GM18519 (cell line): ENCODE measurements around the gene AZGP1.
"Not testable (repeated sequence)": the region's sequence is repeated elsewhere in the genome, so short reads cannot be mapped to it uniquely, and the experiment has no call there.

Experiments used
- ATAC-seq: cut with Tn5 transposase; IDR thresholded peaks from one replicate; pipeline ENCODE4 v1.9.1; 2021; ENCODE audit warnings: mild to moderate bottlenecking, moderate library complexity; ENCODE audit not compliant: unreplicated experiment, low FRiP score

AZGP1 gene

DNA sequence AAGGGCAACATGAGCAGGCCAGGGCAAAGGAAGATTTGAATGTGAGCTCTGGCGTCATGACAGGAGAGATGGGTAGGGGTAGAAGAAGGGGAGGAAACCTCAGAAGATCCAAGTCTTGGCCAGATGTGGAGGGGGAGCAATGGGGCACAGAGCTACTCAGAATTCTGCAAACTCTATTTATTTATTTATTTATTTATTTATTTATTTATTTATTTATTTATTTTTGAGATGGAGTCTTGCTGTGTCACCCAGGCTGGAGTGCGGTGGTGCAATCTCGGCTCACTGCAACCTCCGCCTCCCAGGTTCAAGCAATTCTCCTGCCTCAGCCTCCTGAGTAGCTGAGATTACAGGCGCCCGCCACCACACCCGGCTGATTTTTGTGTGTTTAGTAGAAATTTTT is 21.2 kb downstream of the AZGP1 start:
- ATAC-seq: not testable (repeated sequence)

DNA sequence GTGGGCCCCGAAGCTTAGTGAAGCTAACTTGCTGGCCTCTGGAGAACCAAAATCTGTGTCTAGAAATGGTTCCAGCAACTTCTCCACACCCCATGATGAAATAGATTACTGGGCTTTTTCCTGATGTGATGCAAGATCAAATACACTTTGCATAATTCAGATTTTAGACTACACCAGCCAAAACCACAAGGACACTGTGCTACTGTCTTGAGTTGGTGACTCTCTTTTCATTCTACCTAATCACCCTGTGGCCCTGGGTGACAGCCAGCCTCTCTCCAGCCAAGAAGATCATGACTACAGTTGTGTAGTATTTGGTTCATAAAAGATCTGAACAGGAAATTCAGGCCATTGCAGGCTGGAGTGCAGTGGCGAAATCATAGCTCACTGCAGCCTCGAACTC is 22.2 kb downstream of the AZGP1 start:
- ATAC-seq: no peak

DNA sequence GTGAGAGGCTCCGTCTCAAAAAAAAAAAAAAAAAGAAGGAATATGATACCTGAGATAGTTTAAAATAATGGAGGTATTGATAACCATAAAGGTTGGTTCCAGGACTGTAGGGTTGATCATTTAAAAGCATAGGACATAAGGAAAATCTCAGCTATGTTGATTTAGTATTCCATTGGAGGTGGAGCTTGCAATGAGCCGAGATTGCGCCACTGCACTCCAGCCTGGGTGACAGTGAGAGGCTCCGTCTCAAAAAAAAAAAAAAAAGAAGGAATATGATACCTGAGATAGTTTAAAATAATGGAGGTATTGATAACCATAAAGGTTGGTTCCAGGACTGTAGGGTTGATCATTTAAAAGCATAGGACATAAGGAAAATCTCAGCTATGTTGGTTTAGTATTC is 23.2 kb downstream of the AZGP1 start:
- not testable (repeated sequence) for ATAC-seq

DNA sequence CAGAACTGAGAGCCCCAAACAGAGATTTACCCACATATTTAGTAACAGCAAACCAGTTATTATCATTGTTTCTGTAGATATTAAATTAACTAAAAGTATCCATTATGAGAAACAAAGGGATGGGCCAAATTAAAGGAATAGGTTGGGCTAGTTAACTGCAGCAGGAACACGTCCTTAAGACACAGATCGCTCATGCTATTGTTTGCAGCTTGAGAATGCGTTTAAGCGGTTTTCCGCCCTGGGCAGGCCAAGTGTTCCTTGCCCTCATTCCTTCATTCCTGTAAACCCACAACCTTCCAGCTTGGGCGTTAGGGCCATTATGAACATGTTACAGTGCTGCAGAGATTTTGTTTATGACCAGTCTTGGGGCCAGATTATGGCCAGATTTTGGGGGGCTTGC is 25.0 kb downstream of the AZGP1 start:
- not testable (repeated sequence) for ATAC-seq

DNA sequence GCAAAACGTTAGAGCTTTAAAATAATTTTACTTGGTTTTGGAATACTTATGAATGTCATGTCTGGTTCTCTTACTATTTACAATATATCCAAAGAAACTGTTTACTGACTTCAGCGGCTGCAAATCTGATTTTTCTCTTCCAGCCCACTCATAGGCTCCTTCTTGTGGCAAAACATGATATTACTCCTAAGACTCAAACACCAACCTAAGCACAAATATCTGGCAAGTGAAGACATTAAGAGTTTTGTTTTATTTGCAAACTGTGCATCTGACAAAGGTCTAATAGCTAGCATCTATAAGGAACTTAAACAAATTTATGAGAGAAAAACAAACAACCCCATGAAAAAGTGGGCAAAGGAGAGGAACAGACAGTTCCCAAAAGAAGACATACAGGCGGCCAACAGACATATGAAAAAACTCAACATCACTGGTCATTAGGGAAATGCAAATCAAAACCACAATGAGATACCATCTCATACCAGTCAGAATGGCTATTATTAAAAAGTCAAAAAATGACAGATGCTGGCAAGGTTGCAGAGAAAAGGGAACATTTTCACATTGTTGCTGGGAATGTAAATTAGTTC is 26.1 kb downstream of the AZGP1 start:
- ATAC-seq: no peak

DNA sequence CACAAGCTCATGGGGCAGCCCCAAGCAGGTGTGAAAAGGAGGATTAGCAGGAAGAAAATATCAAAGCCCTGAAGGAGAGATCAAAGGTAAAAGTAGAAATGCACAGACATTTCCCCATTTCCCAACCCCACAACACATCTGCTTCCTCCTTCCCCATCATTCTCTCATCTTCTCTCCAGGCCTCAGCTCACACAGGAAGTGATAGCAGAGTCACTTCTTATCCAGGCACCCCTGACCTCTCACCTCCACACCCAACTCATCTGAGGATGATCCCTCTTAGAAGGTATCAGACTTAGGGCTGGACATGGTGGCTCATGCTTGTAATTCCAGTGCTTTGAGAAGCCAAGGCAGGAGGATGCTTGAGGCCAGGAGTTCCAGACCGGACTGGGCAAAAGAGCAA is 28.2 kb downstream of the AZGP1 start:
- no peak for ATAC-seq

DNA sequence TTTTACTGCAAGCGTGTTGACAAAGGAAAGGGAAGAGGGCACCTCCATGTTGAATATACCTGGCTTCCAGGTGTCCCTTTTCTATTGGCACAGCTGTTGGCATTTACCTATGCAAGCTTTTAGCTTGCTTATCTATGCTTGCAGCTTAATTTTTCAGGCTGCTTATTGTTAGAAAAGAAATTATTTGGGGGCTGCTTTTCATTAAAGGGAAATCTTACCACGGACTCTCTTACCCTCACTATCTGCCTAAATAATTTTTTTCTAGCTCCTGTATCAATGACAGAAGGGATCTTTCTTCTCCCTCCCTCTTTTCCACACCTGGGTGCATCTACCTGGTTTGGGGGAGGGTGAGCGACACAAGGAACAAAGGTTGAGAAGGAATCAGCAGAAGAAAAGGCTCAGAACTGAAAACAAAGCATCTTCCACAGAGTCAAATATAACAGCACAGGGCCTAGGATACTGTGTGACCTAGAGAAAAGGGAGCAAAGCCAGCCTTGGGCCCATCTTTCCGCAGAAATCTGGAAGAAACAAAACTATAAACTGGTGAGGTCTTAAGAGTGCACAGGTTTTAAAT is 31.2 kb downstream of the AZGP1 start:
- no peak for ATAC-seq

DNA sequence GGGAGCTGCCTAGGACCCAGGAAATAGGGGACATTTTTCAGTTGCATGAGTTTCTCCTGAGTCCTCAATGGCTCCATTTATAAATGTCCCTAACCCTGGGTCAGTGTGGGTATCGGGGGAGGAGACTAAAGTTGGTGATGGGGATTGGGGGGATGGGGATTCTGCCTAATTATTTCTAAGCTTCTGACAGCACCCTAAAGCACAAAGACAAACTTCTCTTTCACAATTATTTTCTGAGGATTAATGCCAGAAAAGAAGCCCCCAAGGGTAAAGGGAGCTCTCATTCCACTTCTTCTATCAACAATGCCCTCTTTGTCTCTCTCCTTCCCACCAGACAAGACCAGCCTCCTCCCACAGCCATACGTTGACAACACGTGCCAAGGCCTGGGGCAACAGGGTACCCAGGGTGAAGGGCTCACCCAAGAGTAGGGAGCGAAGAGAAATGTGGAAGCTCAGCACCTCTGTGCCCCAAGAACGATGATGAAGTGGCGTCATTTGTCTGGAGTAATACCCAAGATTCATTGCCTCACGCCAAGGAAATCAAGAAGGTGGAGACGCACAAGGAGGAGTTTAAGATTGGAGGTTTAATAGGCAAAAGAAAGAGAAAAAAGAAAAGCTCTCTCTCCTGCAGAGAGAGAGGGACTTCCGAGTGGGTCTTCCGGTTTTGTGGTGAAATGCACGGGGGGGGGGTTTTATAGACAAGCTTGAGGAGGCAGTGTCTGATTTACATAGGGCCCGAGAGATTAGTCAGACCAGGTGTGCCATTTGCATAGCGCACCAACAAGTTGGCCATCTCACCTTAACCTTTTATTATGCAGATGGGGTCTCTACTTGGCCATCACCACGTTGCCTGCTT is 32.0 kb downstream of the AZGP1 start:
- ATAC-seq: no peak

DNA sequence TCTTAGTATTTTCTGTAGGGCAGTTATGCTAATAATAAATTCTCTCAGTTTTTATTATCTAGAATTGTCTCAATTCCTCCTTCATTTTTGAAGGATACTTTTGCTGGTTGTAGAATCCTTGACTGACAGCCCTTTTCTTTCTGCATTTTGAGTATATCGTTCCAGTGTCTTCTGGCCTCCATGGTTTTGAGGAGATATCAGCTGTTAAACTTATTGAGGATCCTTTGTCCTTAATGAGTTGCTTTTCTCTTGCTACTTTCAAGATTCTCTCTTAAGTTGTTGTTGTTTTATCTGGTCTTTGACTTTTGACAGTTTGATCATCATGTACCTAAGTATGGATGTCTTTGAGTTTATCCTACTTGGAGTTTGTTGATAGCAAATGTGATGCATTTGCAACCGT is 37.5 kb downstream of the AZGP1 start:
- ATAC-seq: no peak

DNA sequence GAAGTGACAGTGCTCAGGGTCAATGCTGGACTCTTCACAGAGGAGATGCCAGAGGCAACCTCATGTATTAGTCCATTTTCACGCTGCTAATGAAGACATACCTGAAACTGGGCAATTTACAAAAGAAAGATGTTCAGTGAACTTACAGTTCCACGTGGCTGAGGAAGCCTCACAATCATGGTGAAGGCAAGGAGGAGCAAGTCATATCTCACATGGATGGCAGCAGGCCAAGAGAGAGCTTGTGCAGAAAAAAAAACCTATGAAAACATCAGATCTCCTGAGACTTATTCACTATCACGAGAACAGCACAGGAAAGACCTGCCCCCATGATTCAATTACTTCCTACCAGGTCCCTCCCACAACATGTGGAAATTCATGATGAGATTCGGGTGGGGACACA is 40.8 kb downstream of the AZGP1 start:
- not testable (repeated sequence) for ATAC-seq

DNA sequence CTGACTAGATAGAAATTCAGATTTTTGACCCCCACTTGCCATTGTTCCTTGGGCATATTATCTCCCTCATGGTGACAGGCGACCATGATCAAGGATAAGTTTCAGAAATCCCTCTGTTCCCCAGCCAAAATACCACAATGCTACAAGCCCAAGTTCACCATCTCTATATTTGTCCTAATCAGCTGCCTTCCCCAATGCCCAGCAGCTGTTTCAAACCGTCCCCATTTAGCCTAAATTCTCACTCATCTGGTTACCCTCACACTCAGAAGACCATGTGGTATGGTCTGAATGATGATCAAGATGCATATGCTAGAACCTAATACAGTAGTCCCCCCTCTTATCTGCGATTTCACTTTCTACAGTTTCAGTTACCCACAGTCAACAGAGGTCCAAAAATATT is 45.5 kb downstream of the AZGP1 start:
- no peak for ATAC-seq

DNA sequence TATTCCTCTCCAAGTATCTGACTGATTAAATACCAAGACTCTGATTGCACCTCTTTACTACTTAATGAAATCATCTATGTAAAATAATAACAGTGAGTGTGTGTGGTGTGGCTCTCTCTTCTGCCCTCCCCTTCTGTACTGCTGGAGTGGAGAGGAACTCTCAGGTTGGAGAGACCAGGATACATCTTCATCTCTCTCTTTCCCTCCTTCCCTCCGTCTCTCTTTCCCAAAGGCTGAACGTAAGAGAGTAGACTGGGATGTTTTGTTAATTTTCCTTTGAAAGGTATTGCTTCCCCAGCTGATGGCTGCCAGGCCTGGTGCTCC is 46.1 kb downstream of the AZGP1 start:
- ATAC-seq: no peak

DNA sequence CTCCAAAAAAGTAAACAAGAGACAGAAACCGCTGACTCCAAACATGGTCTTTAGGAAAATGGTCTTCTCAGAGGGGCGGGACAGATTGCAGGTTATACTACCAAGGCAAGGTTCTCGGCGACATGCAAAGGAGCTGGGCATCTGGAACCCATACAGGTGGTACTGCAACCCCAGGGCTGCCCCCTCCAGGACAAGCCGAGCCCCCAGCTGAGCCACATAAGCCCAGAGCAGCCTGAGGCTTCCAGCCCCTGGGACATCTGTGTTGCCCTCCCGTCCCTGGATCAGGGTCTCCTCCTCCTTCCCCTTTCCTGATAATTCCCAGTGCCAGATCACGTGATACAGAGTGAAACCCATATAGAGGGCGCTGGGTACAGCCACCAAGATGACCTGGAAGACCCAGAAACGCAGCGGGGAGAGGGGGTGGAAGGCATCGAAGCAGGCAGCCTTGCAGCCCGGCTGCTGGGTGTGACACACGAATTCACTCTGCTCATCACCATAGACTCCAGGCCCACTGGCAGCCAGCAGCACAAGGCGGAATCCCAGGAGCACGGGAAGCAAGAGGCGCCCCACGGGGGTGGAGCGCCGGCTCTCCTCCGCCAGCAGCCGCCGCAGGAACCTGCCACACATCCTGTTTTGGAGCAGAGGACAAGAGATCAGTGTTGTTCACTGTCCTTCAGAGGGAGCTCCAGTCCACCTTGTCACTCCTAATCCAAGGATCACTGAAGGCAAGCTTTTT is 46.7 kb downstream of the AZGP1 start, which contains the start of gene GJC3:
GJC3 (minus strand) TSS at position 627 of the 736 bp plus-strand sequence; CDS start at position 627, 0 bp downstream.
- ATAC-seq: no peak

DNA sequence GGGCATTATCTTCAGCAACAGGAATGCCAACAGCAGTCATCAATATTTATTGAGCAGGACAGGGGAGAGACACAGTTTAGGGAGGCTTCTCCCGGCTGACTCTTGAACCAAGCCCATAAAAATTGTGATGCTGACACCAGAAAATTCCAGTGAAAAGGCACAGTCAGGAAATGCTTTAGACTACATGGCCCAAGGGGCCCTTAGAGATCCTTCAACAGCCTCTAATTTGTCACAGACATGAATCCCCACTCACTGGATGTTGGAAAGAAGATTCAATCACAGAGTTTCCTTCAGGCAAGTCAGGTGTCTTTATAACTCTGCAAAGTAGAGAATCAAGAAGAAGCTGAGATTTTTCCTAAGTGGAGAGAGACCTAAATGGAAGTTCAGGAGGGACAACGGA is 47.6 kb downstream of the AZGP1 start:
- no peak for ATAC-seq

DNA sequence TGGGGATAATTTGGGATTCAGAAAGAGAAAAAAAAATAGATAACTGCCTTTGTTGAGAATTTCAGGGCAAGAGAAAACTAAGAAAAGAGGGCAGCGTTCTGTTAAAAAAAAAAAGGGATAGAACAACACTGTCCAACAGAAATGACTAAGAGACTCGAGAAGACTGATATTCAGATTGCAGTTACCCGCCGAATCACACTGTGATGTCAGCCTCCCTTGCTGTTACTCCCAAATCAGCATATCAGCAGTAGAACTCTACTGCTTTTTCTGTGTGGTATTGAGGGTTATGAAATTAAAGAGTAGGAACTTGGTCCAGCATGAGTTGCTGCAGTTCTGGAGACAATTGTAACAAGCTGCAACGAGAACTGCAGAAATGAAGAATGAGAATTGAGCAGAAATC is 48.3 kb downstream of the AZGP1 start:
- ATAC-seq: no peak

DNA sequence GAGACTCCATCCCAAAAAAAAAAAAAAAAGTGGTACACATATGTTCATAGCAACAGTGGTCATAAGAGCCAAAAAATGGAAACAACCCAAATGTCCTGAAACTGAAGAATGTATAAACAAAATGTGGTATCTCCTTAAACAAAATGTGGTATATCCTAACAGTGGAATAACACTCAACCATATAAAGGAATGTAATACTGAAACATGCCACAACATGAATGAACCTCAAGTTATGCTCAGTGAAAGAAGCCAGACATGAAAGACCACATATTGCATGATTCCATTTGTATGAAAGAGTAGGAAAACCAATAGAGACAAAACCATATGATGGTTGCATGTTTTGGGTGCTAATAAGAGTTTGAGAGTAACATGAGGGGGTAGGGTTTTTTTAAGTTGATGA is 49.5 kb downstream of the AZGP1 start:
- no peak for ATAC-seq

DNA sequence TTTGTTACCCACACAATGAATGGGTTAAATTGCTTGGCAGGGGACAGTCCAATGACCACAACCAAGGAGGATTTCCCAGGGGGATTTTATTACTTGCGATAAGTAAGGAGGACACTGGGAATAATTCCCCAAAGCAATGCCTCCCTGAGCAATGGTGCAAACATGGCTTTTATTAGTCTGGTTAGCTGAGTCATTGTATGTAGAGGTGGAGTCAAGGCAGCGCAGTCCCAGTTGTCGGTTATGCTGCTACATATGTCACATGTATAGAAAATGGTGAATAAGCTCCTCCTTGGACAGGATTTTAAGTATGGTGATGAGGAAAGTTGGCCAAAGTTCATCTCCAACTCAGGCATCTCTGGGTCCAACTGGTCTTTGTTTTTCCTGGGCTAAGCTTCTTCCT is 52.6 kb downstream of the AZGP1 start:
- no peak for ATAC-seq

DNA sequence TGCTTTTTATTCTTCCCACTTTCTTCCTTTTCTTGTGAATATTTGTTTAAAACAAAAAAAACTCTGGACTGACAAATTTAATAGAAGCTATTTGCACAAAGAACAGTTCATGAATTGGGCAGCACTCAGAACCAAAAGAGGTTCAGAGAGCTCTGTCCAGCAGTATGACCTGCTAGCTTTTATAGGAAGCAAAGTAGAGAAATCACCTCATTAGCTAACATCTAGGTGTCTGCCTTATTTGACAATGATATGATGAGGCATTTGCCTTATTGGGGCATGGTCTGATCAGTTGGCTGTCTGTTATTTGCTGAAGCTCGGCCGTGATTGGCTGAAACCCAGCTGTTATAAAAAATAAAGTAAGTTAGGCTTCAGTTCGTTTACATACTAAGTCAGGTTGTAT is 55.7 kb downstream of the AZGP1 start:
- no peak for ATAC-seq

DNA sequence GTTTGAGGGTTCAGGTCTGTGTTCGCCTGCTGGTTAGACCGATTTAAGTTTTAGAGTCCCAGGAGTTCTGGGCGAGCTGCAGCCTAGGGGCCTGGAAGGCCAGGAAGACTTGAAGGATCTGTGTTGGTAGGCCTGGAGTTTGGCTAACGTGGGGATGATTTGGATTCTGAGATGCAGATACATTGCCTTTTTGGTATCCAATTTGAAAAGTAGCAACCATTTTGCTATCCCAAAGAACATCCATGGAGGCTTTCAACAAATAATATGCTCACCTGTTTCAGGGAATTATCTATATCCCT is 56.1 kb downstream of the AZGP1 start:
- ATAC-seq: no peak

DNA sequence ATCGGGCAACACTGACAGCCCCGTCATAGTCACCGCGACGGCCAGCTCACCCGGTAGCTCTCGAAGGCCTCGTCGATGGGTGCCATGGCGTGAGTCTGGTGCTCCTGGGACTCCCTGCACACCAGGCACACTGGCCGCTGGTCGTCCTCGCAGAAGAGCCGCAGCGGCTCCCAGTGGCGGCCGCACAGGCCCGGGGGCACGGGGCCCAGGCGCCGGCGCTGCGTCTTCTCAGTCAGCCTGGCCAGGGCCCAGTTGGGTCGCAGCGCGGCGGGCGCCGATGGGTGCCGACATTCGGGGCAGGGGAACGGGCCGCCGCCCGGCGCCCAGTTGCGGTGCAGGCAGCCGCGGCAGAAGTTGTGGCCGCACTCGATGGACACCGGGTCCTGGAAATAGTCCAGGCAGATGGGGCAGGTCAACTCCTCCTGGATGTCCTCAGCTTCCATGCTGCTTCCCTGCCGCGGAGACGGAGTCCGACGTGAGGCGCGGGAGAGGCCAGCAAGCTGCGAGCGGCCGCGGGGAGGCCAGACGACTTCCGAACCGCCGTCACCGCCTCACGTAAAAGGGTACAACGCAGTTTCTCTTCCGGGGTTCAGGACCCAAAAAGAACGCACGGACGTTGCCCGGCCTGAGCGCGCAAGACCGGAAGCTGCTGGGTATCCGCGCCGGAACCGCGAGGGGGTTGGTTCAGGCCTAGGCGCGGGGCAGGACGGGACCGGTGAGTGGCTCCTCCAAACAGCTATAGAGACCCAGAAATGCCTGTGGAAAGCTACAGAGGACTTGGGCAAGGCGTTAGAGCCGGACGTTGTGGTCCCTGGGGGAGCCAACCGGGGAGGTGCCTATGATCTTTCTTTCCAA is 56.6 kb downstream of the AZGP1 start, which contains the start of gene TRIM4:
TRIM4 (minus strand) TSS at position 572 of the 855 bp plus-strand sequence; CDS start at position 443, 129 bp downstream.
- peak; percentile 67 for ATAC-seq
